Neural progenitor cell (in vitro differentiated cells): Measurements from ENCODE around the gene TUBB3.

Experiments
- EZH2phosphoT487 ChIP-seq: fragments of 200-600 bp; sonication (generic); IDR thresholded peaks from 2 replicates; pipeline ENCODE4 v1.6.1; 2017; ENCODE audit warnings: antibody characterized with exemption
- TF ChIP-seq, protein P1 (sequence below): fragments of 200-600 bp; sonication (generic); IDR thresholded peaks from 2 replicates; pipeline ENCODE4 v1.5.1; 2017; ENCODE audit warnings: antibody characterized with exemption, mild to moderate bottlenecking

DNA sequence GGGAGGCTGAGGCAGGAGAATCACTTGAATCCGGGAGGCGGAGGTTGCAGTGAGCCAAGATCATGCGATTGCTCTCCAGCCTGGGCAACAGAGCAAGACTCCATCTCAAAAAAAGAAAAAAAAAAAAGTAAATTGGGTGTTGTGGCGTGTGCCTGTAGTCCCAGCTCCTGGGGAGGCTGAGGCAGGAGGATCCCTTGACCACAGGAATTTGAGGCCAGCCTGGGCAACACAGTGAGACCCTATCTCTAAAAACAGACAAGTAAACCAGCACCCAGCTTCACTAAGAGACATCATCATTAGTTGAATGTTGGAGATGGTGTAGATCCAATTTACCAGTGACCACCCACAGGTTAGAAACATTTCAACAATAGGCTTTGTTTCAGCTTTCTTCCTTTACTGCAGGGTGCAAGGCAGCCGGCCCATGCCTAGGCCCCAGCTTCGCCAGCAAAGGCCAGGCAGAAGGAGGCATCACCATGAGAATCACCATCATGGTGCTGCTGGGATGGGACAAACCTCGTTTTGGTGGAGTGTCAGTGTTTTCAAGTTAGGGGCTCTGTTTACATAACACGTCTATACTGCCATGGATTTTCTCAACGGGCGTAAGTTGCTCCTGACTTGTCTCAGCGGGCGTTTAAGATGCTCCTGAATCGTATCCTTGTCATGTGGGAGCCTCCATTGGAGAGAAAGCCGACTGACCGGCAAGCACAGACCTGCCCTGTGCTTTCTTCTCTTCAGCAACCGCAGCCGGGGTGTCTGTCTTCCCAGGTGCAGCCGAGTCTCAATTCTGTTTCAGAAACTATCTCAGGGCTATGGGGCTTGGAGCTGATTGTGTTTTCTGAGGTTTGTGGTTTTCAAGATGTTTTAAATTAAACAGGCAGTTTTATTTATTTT, 42.4 kb upstream of the TUBB3 start:
- TF ChIP-seq, protein P1, sequence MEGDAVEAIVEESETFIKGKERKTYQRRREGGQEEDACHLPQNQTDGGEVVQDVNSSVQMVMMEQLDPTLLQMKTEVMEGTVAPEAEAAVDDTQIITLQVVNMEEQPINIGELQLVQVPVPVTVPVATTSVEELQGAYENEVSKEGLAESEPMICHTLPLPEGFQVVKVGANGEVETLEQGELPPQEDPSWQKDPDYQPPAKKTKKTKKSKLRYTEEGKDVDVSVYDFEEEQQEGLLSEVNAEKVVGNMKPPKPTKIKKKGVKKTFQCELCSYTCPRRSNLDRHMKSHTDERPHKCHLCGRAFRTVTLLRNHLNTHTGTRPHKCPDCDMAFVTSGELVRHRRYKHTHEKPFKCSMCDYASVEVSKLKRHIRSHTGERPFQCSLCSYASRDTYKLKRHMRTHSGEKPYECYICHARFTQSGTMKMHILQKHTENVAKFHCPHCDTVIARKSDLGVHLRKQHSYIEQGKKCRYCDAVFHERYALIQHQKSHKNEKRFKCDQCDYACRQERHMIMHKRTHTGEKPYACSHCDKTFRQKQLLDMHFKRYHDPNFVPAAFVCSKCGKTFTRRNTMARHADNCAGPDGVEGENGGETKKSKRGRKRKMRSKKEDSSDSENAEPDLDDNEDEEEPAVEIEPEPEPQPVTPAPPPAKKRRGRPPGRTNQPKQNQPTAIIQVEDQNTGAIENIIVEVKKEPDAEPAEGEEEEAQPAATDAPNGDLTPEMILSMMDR = no peak
- TF ChIP-seq EZH2phosphoT487 = no peak
